GM18511 (cell line): ENCODE measurements around the gene ITGB3.
A peak's percentile ranks its signal among the peaks of the same experiment; 100 is the strongest.
"Not testable (repeated sequence)": the region's sequence is repeated elsewhere in the genome, so short reads cannot be mapped to it uniquely, and the experiment has no call there.

Experiments
- ATAC-seq: cut with Tn5 transposase; IDR thresholded peaks from one replicate; pipeline ENCODE4 v1.9.1; 2021; ENCODE audit warnings: mild to moderate bottlenecking, moderate library complexity; ENCODE audit not compliant: unreplicated experiment

ITGB3 gene

DNA sequence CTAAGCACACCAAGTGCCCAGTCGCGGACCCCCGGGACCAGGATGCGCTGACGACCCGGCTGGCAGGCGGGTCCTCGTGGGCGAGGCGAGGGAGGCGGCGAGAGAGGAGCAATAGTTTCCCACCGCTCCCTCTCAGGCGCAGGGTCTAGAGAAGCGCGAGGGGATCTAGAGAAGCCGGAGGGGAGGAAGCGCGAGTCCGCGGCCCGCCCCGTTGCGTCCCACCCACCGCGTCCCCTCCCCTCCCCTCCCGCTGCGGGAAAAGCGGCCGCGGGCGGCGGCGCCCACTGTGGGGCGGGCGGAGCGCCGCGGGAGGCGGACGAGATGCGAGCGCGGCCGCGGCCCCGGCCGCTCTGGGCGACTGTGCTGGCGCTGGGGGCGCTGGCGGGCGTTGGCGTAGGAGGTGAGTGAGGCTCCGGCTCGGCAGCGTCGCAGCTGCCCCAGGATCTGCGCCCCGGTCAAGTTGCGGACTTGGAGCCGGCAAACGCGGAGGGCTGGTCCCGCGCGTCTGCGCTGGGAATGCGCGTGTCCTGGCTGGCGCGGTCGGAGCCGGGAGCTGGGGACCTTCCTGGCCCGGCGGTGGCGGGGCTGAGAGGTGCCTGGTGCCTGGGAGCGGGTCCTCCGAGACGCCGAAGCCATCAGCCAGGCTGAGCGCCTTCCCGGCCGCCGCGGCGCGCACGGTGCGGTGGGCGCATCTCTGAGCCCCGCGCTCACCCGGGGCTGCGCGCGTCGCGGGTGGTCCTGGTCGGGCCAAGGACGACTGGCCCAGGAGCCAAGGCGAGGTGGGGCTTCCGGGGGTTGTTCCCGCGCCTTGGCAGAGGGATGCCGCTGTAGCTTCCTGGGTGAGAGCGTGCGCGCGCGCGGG, at the start of gene ITGB3:
TSS of gene ITGB3 (plus strand) at position 287 of the 862 bp plus-strand sequence. CDS start at position 322, 35 bp downstream.
- peak; percentile 84 for ATAC-seq

DNA sequence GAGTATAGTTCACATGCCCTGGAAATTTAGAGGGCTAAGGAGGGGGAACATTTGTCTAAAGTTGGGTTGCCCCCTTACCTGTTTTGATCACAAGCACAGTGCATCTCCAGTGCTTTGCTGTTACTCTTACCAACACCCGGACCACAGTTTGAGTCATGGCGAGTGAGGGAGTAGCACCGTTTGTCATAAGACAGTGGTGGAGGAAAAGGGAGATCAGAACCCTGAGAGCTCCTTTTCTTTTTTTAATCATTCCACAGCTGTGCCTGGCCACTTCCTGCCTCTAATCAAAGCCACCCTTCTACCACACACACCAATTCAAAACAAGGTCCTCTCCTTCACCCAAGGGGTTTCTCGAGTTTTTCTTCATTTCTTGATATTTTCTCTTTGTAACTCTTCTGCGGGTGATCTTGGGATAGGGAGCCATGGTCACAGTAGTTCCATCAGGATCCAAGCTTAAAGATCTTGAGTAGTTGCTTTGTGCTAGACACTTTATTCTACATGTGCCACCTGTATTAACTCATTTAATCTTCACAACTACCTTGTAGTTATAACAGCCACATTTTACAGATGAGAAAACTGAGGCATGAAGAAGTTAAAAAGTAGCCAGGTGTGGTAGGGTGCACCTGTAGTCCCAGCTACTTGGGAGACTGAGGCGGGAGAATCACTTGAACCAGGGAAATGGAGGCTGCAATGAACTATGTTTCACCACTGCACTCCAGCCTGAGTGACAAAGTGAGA, 49.5 kb upstream of the ITGB3 start:
- ATAC-seq, result no peak

DNA sequence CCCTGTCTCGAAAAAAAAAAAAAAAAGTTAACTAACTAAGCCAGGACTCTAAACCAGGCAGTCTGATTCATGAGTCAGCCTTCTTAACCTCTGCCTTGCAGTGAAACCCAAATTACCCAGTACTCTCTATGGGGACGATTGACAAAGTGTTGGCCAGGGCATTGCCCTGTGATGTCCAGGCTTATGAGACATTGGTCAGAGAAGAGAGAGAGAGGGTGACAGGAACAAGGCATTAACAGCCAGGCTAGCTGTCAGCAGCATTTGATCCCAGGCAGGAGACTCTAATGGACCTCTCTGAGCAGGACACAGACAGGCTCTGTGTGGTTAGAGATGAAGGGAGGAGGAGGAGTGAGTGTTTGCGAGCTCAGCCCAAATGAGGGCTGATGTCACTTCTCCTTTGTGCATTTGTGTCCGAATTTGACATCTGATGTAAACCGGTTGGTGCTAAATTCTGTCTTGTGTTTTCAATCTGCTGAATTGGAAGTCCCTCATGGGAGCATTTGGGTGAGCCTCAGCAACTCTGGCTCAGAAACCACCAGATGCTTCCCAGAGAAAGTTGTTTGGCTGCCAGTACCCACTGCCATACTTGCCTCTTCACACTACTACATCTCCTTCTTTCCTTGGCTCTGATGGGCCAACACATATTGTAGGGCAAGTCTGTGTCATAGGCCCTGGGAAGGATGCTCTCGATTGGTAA, 48.8 kb upstream of the ITGB3 start:
- ATAC-seq, result peak; percentile 65

DNA sequence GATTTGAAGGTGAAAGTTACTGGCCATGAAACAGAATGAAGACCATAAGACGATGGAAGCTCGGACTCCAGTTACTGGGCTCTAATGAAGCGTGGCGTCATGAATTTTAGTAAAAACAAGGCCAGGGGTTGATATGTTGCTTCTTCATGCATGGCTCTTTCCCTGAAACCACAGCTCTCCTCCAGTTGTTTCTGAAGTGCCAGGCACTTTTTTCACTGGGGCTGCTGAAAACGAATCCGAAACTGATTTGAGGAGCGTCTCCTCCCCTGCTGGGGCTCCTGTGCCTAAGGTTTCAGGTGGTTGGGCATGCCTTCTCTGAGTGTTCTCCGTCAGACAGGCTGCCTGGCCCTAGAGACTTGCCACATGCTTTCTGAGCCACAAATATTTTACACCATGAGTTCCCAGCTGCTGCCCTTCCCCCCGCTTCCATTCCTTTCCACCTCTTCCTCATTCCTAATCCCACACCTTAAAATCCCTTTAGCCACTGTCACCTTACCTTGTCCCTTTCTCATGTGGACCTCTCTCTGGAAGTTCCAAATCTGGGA, 48.1 kb upstream of the ITGB3 start:
- ATAC-seq, result peak; percentile 70

DNA sequence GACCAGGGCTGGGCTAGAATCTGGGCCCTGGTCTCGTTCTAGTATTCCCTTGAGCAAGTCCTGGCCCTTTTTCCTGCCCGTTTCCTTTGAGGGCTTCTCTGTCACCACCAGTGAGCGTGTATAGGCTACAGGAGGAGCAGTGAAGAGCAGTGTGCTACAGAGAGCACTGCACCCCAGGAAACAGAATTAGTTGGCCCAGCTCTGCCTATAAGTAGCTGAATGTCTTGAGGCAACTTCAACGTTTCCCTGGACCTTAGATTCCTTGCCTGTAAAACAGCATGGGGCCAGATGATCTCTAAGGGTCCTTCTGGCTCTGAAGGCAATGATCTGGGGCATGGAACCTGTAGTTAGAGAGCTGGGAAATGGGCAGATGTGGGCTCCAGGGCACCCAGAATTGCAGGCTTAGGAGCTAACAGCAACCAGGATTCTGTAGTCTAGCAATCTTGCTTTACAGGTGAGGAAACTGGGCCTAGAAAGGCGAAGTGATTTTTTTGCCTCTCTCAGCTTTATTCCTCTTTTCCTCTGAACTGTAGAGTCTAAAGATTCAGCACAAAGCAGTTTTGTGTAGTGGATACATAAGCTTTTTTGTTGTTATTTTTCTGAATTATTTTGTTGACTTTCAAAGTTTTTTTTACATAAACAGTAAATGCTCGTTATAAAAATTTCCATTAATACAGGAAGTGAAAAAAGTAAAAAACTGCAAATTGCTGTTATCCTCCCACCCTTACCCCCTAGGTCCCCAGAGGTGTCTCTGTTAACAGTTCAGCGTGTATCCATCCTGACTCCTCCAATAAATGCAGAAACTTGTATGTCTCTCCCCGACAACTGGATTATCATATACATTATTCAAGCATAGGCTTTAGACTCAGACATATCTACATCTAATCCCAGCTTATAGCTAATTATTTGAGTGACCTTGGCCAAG, 46.2 kb upstream of the ITGB3 start:
- no peak for ATAC-seq

DNA sequence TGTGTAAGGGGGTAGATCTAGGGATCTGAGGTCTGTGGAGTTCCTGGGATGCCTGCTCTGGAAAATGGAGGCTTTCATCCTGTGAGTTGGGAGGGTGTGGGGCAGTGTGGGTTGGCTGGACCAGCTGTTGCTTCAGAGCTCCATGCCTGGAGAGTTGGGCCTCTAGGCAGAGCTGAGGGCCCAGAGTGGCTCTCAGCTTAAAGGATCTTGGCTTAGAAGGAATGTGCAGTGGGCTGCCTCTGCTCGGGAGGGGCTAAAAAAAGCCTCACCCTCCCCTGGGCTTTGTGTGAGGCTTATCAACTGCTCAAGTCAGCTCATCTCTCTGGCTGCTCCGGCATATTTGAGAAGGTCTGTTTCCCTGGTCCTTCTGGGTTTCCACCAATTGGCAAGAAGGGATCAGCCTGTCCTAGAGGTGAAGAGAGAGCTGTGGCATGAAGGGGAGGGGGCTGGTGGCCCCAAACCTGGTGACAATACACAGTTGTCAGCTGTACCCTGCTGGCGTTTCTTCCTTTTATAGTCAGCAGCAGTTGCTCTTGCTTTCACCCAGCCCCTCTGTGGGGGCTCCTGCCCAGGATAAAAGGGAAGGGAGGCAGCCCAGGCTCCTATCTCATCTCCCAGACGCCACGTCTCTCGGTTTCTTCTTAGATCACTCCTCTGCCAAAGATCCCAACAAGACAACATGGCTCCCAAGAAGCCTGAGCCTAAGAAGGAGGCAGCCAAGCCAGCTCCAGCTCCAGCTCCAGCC, 44.7 kb upstream of the ITGB3 start, which contains the start of gene MYL4:
TSS of gene MYL4 (plus strand) at position 605 of the 745 bp plus-strand sequence. CDS start at position 680, 75 bp downstream.
- no peak for ATAC-seq

DNA sequence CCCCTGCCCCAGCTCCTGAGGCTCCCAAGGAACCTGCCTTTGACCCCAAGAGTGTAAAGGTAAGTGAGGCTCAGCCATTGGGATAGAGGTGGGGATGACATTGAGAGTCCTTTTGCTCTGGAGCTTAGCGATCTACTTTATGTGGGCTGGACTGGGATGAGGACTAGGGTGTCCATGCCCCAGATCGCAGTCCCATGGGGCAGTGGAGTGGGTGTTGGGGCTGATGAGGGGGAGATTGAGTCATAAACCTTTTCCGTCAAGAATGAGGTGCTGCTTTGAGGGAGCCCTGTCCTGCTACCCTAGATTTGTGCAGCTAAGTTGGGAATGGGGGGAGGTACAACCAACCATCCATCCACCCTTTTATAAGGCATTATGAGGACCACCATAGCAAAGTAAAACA, 44.1 kb upstream of the ITGB3 start:
- no peak for ATAC-seq

DNA sequence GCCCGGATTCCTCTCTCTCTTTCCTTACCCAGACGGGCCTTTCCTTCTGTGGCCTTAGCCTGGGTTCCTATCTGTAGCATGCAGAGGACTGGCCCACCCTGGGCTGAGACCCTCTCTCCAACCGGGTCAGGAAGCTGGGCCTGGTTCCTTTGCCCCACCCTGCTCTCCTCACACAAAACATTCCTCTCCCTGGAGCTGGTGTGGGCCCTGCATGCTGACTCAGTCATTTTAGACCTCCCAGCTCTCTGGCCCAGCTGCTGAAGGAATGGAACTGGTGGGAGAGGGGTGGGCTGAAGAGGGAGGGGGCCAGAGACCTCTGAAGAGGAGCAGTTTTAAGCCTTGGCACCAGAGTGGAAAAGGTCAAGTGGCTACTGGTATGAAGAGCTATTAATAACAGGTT, 43.5 kb upstream of the ITGB3 start:
- no peak for ATAC-seq

DNA sequence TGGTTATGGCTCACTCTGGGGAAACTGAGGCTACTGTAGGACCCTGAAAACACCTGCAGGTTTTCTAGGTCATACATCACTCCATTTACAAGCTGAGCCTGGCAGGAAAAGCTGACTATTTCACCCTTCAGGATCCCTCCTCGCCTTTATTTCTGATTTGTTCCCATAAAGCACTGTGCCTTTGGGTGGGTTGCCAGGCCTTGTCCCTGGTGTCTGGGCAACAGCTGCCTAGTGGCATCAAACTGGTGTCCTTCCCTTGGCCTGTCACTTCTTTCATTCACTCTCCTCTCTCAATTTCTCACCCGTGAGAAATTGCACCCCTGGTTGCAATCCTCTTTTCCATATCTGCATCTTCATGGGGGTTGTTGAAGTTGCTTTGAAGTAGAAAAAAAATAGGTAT, 42.8 kb upstream of the ITGB3 start:
- ATAC-seq, result no peak

DNA sequence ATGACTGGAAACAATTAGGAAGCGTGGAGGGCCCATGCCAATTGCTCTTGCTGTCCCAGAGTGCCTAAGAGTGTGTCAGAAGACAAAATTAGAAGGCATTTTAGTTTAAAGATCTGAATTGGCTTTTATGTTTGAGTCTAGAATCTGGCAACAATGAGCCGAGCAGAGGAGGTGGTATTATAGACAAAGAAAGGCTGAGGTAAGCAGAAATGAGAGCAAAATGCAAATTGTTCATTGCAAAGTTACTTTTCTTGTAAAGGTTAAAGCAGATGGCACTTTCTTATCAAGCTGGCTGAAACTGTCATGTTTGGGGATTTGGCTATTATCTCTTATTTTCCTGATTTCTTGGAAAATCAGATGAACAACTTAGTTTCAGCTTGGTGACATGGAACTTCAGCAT, 41.2 kb upstream of the ITGB3 start:
- no peak for ATAC-seq

DNA sequence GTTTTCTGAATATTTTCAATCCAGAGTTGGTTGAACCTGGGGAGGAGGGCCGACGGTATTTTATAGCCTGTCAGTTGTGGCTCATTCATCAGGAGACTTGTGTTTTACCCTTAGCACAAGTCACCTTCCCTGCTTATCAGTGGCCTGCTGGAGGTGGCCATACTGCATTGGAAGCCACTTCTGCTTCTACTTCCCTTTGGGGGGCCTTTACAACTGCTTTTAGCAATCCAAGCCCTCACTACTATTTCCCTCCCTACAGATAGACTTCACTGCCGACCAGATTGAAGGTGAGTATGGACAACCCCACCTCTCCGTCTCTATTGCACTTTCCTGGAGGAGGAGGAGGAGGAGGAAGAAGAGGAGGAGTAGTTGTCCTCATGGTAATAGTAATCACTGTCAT, 40.1 kb upstream of the ITGB3 start:
- no peak for ATAC-seq

DNA sequence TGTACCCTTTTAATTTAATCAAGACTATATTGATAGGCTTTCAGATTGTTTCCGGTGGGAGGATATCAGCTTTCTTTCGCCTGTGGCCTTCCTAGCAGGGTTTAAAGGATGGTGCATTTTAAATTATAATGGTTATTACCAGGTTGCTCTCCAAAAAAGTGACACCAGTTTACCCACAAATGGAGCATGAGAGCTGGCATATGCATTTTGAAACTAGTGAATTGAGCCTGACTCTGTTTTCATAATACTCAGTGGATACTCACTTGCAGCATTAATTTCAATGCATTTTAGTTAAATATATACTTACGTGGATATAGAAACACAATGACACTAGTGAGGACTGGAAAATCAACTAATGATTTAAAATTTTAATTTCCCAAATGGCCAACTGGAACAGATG, 38.7 kb upstream of the ITGB3 start:
- ATAC-seq, result no peak

DNA sequence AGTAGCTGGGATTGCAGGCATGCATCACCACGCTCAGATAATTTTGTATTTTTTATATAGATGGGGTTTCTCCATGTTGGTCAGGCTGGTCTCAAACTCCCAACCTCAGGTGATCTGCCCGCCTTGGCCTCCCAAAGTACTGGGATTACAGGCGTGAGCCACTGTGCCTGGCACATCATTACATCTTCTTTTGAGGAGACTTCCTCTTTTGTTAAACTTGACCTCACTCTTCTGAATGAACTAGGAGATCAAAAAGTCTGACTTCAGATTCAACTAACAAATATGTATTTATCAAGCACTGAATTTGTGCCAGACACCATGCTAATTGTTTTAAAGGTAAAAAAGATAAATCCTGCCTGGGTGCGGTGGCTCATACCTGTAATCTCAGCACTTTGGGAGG, 36.8 kb upstream of the ITGB3 start:
- not testable (repeated sequence) for ATAC-seq

DNA sequence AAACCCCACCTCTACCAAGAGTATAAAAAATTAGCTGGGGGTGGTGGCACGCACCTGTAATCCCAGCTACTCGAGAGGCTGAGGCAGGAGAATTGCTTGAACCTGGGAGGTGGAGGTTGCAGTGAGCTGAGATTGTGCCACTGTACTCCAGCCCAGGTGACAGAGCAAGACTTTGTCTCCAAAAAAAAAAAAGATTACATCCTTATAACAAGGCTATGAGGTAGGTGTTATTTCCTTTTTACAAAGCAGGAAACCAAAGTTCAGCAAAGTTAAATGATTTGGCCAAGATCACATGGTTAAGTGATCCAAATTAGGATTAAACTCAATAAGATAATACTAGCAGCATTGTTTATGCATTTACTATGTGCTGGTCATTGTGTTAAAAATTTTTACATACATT, 36.3 kb upstream of the ITGB3 start:
- not testable (repeated sequence) for ATAC-seq

DNA sequence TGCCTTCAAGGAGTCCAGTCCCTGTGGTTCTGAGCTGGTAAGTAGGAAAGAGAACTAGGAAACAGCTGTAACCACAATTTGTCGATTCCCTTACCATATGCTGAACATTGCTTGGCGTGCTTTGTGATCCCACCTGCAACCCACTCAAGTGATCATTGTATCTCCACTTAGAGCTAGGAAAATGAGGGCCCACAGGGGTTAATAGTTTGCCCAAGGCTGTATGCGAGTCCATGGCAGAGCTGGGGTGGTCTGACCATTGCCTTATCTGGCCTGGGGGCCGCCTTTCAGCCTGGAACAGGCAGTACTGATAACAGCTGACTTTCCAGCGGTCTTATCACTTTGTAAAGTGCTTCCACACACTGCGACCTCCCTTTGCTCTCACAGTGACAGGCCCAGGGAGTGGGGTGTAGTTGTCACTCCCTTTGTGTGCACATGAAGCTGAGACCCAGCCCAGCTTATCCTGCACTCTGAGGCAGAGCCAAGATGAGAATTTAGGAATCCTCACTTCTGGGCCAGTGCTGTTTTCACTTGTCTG, 34.7 kb upstream of the ITGB3 start:
- ATAC-seq, result no peak

DNA sequence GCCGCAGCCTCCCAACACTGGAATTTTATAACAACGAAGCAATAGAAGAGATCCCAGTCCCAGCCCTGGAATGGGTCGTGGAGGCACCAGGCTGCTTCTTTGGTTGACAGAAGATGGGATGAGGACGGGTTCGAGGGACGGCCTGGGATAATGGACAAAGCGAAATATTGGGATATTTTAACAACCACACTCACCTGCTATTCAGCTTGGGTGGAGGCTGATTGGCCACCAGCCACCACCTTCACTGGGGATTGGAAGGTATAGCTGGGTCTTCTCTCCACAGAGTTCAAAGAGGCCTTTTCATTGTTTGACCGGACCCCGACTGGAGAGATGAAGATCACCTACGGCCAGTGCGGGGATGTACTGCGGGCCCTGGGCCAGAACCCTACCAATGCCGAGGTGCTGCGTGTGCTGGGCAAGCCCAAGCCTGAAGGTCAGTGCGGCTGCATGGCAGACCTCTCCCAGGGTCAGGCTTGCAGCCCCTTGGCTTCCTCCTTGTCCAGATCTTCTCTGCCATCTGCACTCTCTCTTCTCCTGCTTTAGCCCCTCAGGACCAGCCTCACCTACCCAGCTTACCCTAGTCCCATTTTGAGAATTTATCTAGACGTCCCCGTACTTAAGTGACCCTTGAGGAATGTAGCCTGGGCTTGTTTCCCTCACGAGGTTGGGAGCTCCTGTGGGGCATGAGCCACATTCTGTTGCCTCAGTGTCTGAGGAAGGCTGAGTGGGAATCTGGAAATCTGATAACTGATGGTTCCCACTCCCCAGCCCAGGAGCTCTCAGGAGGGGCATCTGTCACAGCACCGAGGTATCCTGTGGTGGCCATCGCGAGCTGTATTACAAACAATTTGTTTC, 33.8 kb upstream of the ITGB3 start:
- no peak for ATAC-seq

DNA sequence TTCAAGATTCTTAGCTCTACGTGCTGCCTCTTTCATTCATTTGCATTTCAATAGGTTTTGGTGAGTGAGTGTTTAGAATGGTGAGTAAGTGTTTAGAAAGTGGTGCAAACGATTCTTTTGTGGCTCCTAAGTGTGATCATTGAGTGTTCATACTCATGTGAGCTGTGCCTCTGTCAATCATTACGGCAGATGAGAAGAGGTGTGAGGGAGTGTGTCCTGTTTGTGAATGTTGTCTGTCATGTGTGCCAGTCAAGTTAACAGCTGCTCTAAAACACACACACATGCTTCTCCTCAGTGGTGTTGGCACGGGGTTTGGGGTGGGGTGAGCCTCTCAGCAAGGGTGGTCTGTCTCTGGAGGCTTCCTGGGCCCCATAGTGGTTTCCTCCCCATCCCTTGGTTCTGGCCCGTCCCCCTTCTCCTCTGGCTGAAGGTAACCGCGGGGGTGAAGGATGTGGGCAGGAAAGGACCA, 33.1 kb upstream of the ITGB3 start:
- no peak for ATAC-seq

DNA sequence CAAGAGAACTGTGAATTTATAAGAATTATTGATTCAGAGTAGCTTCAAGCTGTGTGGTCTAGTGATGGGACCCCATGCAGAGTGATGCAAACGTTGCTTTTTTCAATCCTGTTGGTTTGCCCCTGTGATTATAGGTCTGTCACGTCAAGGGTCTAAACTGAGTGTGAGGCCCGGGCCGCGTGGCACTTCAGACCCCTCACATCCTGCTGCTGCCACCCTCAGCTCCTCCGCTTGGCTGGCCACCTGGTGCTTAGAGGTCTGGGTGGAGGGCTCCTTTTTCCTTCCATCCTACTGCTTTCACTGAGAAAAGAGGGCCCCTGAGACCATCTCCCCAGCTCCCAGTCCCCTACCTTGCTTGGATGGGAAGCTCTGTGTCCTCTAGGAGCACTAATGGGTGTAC, 32.5 kb upstream of the ITGB3 start:
- no peak for ATAC-seq
